Smooth muscle cell (in vitro differentiated cells): Measurements from ENCODE around the gene MCAM. TPM values are rescaled to one million over a fixed set of nuclear protein-coding genes. Genes with fewer than 3 reads are reported as not detected.

ENCODE experiments used
- DNase-seq: peaks from one replicate; lab custom pipeline; 2025; ENCODE audit not compliant: unreplicated experiment; lab: John Stamatoyannopoulos, UW
- H2AFZ ChIP-seq: fragments of 200-600 bp; sonication (generic); 2 replicates; pipeline ENCODE4 v1.6.0; 2016; ENCODE audit warnings: antibody characterized with exemption, low read depth, mild to moderate bottlenecking
- H3F3A ChIP-seq: fragments of 200-600 bp; sonication (generic); 2 replicates; pipeline ENCODE4 v1.6.0; 2017; ENCODE audit warnings: antibody characterized with exemption, low read depth
- H3K27ac ChIP-seq: fragments of 200-600 bp; sonication (generic); 2 replicates; pipeline ENCODE4 v1.5.1; 2016; ENCODE audit warnings: low read depth, mild to moderate bottlenecking
- H3K27me3 ChIP-seq: fragments of 200-600 bp; sonication (generic); 2 replicates; pipeline ENCODE4 v1.6.1; 2016; ENCODE audit warnings: low read depth, mild to moderate bottlenecking
- H3K36me3 ChIP-seq: fragments of 200-600 bp; sonication (generic); 2 replicates; pipeline ENCODE4 v1.5.1; 2016; ENCODE audit warnings: low read depth
- H3K4me1 ChIP-seq: fragments of 200-600 bp; sonication (generic); 2 replicates; pipeline ENCODE4 v1.5.1; 2016; ENCODE audit warnings: low read depth
- H3K4me2 ChIP-seq: fragments of 200-600 bp; sonication (generic); 2 replicates; pipeline ENCODE4 v1.6.0; 2016; ENCODE audit warnings: mild to moderate bottlenecking
- H3K4me3 ChIP-seq: fragments of 200-600 bp; sonication (generic); 2 replicates; pipeline ENCODE4 v1.5.1; 2016; ENCODE audit warnings: mild to moderate bottlenecking
- H3K79me2 ChIP-seq: fragments of 200-600 bp; sonication (generic); 2 replicates; pipeline ENCODE4 v1.6.0; 2016; ENCODE audit warnings: low read depth, mild to moderate bottlenecking
- H3K9ac ChIP-seq: fragments of 200-600 bp; sonication (generic); 2 replicates; pipeline ENCODE4 v1.6.0; 2016; ENCODE audit warnings: low read depth
- H3K9me3 ChIP-seq: fragments of 200-600 bp; sonication (generic); replicated peaks from 2 replicates; pipeline ENCODE4 v1.5.1; 2016; ENCODE audit warnings: low read depth
- H4K20me1 ChIP-seq: fragments of 200-600 bp; sonication (generic); 2 replicates; pipeline ENCODE4 v1.6.0; 2016; ENCODE audit warnings: low read depth
- WGBS: methylation state at CpG from one replicate; pipeline ENCODE4 v1.1.7; 2016; ENCODE audit warnings: low lambda C conversion rate; 5-methylcytosine and 5-hydroxymethylcytosine counted together
- polyA plus RNA-seq: library from polyadenylated mRNA; unstranded; fragments of >200 nt; fragmentation: Nextera tagmentation; extraction: Ambion mirVana; gene quantifications from 2 replicates; pipeline ENCODE4 v1.2.1, GENCODE V29; 2016
- total RNA-seq: library from RNA; depleted of rRNA; stranded (reverse); fragments of >200 nt; gene quantifications from 2 replicates; pipeline ENCODE4 v1.2.3, GENCODE V29; 2014
- TF ChIP-seq, protein P1 (sequence below): fragments of 200-600 bp; sonication (generic); IDR thresholded peaks from 2 replicates; pipeline ENCODE4 v1.5.1; 2017; ENCODE audit warnings: borderline replicate concordance, mild to moderate bottlenecking, antibody characterized with exemption; ENCODE audit not compliant: insufficient read depth, poor library complexity, severe bottlenecking

MCAM gene
- total and polyA plus RNA-seq, 2 experiments from 2014 or later = 30.7 to 138 TPM

DNA sequence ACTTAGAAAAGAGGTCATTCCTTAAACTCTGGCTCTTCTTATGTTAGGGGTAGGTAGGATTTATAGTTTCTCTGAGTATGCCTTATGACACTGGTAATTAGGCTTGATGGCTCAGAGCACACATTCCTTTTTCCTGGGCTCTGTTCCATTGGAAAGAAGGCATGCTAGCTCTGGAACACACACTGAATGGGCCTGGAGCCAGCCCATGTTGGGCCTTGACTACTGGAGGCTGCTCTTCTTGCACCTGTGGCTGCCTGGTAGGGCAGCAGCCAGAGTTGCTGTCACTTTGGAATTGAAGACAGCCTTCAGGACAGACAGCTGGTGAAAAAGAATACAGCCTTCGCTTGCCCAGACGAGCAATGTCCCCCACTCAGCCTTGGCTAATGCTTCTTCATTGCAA lies 18.2 kb downstream of the MCAM start:
- DNase-seq = no peak
- H3K9ac ChIP-seq = no peak overlapping the region
- H3F3A ChIP-seq = no peaks in the 10 kb centered on the region
- H2AFZ ChIP-seq = no peak overlapping the region
- H3K4me2 ChIP-seq = no peak overlapping the region
- no peaks in the 10 kb centered on the region for H3K27me3 ChIP-seq
- TF ChIP-seq, protein P1, sequence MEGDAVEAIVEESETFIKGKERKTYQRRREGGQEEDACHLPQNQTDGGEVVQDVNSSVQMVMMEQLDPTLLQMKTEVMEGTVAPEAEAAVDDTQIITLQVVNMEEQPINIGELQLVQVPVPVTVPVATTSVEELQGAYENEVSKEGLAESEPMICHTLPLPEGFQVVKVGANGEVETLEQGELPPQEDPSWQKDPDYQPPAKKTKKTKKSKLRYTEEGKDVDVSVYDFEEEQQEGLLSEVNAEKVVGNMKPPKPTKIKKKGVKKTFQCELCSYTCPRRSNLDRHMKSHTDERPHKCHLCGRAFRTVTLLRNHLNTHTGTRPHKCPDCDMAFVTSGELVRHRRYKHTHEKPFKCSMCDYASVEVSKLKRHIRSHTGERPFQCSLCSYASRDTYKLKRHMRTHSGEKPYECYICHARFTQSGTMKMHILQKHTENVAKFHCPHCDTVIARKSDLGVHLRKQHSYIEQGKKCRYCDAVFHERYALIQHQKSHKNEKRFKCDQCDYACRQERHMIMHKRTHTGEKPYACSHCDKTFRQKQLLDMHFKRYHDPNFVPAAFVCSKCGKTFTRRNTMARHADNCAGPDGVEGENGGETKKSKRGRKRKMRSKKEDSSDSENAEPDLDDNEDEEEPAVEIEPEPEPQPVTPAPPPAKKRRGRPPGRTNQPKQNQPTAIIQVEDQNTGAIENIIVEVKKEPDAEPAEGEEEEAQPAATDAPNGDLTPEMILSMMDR = no peak
- no peak overlapping the region for H3K4me3 ChIP-seq
- H3K79me2 ChIP-seq = peaks cover 5% of the 10 kb centered on the region
- H3K36me3 ChIP-seq = peaks cover 21% of the 10 kb centered on the region
- H4K20me1 ChIP-seq = no peaks in the 10 kb centered on the region
- H3K9me3 ChIP-seq = no peaks in the 10 kb centered on the region
- H3K4me1 ChIP-seq = no peaks in the 10 kb centered on the region
- no peak overlapping the region for H3K27ac ChIP-seq
- WGBS = 98% methylated on average over 2 of the region's 2 CpGs

DNA sequence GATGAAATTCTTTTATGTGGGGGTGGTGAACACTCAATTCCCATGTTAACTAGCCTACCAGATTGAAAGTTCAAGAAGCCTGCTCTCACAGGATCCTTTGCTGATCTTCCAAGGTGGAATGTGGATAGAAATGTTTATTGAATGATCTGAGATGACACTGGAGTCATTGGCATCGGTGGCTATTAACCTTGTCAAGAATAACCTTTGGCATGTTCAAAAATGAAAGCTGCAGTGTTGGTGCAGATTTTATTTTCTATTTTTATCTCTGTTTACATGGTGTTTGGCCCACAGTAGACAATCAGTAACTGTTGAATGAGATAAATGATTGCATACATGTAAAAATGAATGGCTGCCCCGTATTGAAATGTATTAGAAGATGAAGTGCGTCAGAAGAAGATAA lies 19.0 kb downstream of the MCAM start:
- H3K4me2 ChIP-seq = no peak overlapping the region
- H3K79me2 ChIP-seq = peaks cover 6% of the 10 kb centered on the region
- H3K9ac ChIP-seq = no peak overlapping the region
- no peaks in the 10 kb centered on the region for H4K20me1 ChIP-seq
- no peak overlapping the region for H2AFZ ChIP-seq
- peaks cover 21% of the 10 kb centered on the region for H3K36me3 ChIP-seq
- WGBS = 97% methylated on average over 3 of the region's 3 CpGs
- no peaks in the 10 kb centered on the region for H3F3A ChIP-seq
- no peak overlapping the region for H3K4me3 ChIP-seq
- DNase-seq = no peak
- H3K27ac ChIP-seq = no peak overlapping the region
- no peaks in the 10 kb centered on the region for H3K9me3 ChIP-seq
- TF ChIP-seq, protein P1 = no peak
- no peaks in the 10 kb centered on the region for H3K4me1 ChIP-seq
- no peaks in the 10 kb centered on the region for H3K27me3 ChIP-seq

DNA sequence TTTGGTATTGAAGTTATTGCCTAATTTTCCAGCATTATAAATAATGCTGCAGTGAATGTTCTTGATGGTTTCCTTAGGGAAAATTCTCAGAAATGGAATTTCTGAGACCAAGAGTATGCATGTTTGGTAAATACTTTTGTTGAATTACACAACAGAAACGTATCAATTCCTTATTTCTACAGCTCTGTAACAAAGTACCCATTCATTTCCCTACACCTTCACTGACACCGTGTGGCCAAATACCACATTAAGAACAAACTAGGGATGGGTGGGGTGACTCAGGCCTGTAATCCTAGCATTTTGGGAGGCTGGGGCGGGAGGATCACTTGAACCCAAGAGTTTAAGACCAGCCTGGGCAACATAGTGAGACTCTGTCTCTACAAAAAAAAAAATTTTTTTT lies 21.8 kb downstream of the MCAM start:
- TF ChIP-seq, protein P1 = no peak
- Histone ChIP-seq H3K4me3 (no peak overlapping the region), H4K20me1 (no peaks in the 10 kb centered on the region), H3K36me3 (peaks cover 25% of the 10 kb centered on the region), H2AFZ (no peak overlapping the region), H3K9ac (no peak overlapping the region), H3F3A (no peaks in the 10 kb centered on the region), H3K4me2 (no peak overlapping the region), H3K27me3 (no peaks in the 10 kb centered on the region), H3K79me2 (peaks cover 6% of the 10 kb centered on the region), H3K9me3 (peaks cover 8% of the 10 kb centered on the region), H3K4me1 (no peaks in the 10 kb centered on the region), H3K27ac (no peak overlapping the region)
- WGBS = 78% methylated on average over 3 of the region's 3 CpGs
- DNase-seq = no peak

DNA sequence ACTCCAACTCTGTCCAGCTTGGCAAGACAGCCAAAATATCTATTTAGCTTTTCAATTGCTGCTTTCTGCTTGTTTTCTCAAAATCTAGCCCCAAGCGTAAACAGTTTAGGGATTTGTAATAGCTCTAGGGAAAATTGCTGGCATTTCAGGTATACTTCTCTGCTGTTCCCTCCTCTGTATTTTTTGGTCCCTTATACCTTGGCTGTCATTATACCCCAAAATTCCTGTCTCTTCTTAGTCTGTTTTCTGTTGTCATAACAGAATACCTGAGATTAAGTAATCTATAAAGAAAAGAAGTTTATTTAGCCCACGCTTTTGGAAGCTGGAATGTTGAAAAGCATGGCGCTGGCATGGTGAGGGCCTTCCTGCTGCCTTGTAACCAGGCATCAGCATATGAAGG lies 23.5 kb downstream of the MCAM start:
- 98% methylated on average over 3 of the region's 3 CpGs for WGBS
- no peak overlapping the region for H3K9ac ChIP-seq
- H3K27ac ChIP-seq = no peak overlapping the region
- H3K36me3 ChIP-seq = peaks cover 19% of the 10 kb centered on the region
- no peaks in the 10 kb centered on the region for H3K4me1 ChIP-seq
- H3K4me3 ChIP-seq = no peak overlapping the region
- no peaks in the 10 kb centered on the region for H3F3A ChIP-seq
- H3K9me3 ChIP-seq = peaks cover 8% of the 10 kb centered on the region
- no peaks in the 10 kb centered on the region for H4K20me1 ChIP-seq
- H2AFZ ChIP-seq = no peak overlapping the region
- H3K27me3 ChIP-seq = no peaks in the 10 kb centered on the region
- H3K79me2 ChIP-seq = peaks cover 6% of the 10 kb centered on the region
- TF ChIP-seq, protein P1 = no peak
- H3K4me2 ChIP-seq = no peak overlapping the region
- no peak for DNase-seq
